ENCODE results near the gene CFAP43. TPM values are rescaled to one million over a fixed set of nuclear protein-coding genes. Genes with fewer than 3 reads are reported as not detected.

CFAP43 gene
- total and polyA plus RNA-seq, 2 experiments from 2014 or later = 0.24 to 0.44 TPM

DNA sequence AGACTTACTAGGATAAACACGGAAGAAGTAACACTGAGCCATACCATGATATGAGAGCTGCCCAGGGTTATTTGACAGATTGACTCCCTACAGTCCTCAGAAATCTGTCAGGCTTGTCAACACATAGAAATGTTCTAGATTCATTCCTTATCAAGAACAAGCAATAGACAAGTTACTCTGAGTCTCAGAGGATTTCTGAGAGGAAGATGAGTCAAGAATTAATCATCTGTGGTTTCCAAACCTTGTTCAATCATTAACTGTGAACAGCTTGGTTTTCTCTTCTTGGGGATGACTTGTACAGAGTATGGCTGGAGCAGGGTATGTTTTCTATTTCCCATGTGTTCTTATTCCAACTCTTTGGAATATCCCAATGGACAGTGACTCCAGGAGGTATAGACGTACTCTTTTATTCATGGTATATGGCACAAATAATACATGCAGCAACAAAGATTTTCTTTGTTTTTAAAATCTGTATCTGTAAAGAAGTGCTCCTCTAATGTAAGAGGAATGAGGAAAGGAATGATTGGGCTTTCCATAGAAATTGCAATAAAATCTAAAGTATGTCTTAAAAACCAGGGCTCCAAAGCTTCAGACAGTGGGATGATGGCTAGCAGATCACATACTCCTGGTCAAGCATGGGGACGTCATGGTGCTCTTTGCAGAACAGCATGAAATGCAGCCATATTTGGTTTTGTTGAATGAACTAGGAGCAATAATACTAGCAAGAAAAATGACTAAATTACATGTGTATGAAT is 122.1 kb downstream of the CFAP43 start:
- no peaks in the 10 kb centered on the region for H3K27me3 ChIP-seq (ENCODE audit: insufficient read depth)

More for the DNA sequence above, 122.1 kb downstream of the CFAP43 start:
- Histone ChIP-seq H3K4me3 (no peak overlapping the region), H4K20me1 (replicated peaks; ENCODE audit: insufficient read depth) (no peaks in the 10 kb centered on the region), H3F3A (replicated peaks; ENCODE audit: low read depth) (no peaks in the 10 kb centered on the region), H3K9me2 (ENCODE audit: insufficient read depth) (no peaks in the 10 kb centered on the region), H3K4me1 (ENCODE audit: insufficient read depth) (no peaks in the 10 kb centered on the region), H3K79me2 (replicated peaks; ENCODE audit: insufficient read depth) (no peaks in the 10 kb centered on the region), H2AFZ (no peak overlapping the region), H3K27ac (ENCODE audit: low read depth) (no peak overlapping the region), H3K4me2 (no peak overlapping the region), H3K36me3 (ENCODE audit: insufficient read depth) (no peaks in the 10 kb centered on the region)
- Mint-ChIP-seq H3K9me3 (no peaks in the 10 kb centered on the region), H3K4me1 (peaks cover 4% of the 10 kb centered on the region), H3K27ac (no peak overlapping the region), H3K4me3 (no peak overlapping the region), H3K36me3 (ENCODE audit: low read depth) (no peaks in the 10 kb centered on the region), H3K27me3 (ENCODE audit: insufficient read depth, low read depth, poor library complexity) (no peaks in the 10 kb centered on the region)
- no peak for TF ChIP-seq EZH2phosphoT487 (IDR thresholded peaks at IDR 0.05; ENCODE audit: unreplicated experiment)
- no peak for TF ChIP-seq JUNB (IDR thresholded peaks at IDR 0.05; ENCODE audit: unreplicated experiment)
- no peak for TF ChIP-seq ZNF114 (CRISPR knock-in tag; IDR thresholded peaks at IDR 0.05)
- TF ChIP-seq EZH2 (IDR thresholded peaks at IDR 0.05; ENCODE audit: low read depth, unreplicated experiment) = no peak
- TF ChIP-seq ZNF331 (CRISPR knock-in tag; IDR thresholded peaks at IDR 0.05; ENCODE audit: low read depth) = no peak
- TF ChIP-seq ETS1 (IDR thresholded peaks at IDR 0.05) = no peak
- TF ChIP-seq, protein P1, sequence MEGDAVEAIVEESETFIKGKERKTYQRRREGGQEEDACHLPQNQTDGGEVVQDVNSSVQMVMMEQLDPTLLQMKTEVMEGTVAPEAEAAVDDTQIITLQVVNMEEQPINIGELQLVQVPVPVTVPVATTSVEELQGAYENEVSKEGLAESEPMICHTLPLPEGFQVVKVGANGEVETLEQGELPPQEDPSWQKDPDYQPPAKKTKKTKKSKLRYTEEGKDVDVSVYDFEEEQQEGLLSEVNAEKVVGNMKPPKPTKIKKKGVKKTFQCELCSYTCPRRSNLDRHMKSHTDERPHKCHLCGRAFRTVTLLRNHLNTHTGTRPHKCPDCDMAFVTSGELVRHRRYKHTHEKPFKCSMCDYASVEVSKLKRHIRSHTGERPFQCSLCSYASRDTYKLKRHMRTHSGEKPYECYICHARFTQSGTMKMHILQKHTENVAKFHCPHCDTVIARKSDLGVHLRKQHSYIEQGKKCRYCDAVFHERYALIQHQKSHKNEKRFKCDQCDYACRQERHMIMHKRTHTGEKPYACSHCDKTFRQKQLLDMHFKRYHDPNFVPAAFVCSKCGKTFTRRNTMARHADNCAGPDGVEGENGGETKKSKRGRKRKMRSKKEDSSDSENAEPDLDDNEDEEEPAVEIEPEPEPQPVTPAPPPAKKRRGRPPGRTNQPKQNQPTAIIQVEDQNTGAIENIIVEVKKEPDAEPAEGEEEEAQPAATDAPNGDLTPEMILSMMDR (conservative IDR thresholded peaks at IDR 0.05; ENCODE audit: low read depth in 2 of 2) = no peak
- no peak for TF ChIP-seq POLR2AphosphoS5 (IDR thresholded peaks at IDR 0.05; ENCODE audit: low read depth)
- TF ChIP-seq, protein P2, sequence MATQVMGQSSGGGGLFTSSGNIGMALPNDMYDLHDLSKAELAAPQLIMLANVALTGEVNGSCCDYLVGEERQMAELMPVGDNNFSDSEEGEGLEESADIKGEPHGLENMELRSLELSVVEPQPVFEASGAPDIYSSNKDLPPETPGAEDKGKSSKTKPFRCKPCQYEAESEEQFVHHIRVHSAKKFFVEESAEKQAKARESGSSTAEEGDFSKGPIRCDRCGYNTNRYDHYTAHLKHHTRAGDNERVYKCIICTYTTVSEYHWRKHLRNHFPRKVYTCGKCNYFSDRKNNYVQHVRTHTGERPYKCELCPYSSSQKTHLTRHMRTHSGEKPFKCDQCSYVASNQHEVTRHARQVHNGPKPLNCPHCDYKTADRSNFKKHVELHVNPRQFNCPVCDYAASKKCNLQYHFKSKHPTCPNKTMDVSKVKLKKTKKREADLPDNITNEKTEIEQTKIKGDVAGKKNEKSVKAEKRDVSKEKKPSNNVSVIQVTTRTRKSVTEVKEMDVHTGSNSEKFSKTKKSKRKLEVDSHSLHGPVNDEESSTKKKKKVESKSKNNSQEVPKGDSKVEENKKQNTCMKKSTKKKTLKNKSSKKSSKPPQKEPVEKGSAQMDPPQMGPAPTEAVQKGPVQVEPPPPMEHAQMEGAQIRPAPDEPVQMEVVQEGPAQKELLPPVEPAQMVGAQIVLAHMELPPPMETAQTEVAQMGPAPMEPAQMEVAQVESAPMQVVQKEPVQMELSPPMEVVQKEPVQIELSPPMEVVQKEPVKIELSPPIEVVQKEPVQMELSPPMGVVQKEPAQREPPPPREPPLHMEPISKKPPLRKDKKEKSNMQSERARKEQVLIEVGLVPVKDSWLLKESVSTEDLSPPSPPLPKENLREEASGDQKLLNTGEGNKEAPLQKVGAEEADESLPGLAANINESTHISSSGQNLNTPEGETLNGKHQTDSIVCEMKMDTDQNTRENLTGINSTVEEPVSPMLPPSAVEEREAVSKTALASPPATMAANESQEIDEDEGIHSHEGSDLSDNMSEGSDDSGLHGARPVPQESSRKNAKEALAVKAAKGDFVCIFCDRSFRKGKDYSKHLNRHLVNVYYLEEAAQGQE (IDR thresholded peaks at IDR 0.05; ENCODE audit: unreplicated experiment) = no peak
- TF ChIP-seq STAT1 (IDR thresholded peaks at IDR 0.05; ENCODE audit: unreplicated experiment) = no peak
- TF ChIP-seq, protein P3, sequence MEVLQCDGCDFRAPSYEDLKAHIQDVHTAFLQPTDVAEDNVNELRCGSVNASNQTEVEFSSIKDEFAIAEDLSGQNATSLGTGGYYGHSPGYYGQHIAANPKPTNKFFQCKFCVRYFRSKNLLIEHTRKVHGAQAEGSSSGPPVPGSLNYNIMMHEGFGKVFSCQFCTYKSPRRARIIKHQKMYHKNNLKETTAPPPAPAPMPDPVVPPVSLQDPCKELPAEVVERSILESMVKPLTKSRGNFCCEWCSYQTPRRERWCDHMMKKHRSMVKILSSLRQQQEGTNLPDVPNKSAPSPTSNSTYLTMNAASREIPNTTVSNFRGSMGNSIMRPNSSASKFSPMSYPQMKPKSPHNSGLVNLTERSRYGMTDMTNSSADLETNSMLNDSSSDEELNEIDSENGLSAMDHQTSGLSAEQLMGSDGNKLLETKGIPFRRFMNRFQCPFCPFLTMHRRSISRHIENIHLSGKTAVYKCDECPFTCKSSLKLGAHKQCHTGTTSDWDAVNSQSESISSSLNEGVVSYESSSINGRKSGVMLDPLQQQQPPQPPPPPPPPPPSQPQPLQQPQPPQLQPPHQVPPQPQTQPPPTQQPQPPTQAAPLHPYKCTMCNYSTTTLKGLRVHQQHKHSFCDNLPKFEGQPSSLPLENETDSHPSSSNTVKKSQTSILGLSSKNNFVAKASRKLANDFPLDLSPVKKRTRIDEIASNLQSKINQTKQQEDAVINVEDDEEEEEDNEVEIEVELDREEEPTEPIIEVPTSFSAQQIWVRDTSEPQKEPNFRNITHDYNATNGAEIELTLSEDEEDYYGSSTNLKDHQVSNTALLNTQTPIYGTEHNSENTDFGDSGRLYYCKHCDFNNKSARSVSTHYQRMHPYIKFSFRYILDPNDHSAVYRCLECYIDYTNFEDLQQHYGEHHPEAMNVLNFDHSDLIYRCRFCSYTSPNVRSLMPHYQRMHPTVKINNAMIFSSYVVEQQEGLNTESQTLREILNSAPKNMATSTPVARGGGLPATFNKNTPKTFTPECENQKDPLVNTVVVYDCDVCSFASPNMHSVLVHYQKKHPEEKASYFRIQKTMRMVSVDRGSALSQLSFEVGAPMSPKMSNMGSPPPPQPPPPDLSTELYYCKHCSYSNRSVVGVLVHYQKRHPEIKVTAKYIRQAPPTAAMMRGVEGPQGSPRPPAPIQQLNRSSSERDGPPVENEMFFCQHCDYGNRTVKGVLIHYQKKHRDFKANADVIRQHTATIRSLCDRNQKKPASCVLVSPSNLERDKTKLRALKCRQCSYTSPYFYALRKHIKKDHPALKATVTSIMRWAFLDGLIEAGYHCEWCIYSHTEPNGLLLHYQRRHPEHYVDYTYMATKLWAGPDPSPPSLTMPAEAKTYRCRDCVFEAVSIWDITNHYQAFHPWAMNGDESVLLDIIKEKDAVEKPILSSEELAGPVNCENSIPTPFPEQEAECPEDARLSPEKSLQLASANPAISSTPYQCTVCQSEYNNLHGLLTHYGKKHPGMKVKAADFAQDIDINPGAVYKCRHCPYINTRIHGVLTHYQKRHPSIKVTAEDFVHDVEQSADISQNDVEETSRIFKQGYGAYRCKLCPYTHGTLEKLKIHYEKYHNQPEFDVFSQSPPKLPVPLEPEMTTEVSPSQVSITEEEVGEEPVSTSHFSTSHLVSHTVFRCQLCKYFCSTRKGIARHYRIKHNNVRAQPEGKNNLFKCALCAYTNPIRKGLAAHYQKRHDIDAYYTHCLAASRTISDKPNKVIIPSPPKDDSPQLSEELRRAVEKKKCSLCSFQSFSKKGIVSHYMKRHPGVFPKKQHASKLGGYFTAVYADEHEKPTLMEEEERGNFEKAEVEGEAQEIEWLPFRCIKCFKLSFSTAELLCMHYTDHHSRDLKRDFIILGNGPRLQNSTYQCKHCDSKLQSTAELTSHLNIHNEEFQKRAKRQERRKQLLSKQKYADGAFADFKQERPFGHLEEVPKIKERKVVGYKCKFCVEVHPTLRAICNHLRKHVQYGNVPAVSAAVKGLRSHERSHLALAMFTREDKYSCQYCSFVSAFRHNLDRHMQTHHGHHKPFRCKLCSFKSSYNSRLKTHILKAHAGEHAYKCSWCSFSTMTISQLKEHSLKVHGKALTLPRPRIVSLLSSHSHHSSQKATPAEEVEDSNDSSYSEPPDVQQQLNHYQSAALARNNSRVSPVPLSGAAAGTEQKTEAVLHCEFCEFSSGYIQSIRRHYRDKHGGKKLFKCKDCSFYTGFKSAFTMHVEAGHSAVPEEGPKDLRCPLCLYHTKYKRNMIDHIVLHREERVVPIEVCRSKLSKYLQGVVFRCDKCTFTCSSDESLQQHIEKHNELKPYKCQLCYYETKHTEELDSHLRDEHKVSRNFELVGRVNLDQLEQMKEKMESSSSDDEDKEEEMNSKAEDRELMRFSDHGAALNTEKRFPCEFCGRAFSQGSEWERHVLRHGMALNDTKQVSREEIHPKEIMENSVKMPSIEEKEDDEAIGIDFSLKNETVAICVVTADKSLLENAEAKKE (CRISPR knock-in tag; IDR thresholded peaks at IDR 0.05) = no peak
- no peak for TF ChIP-seq NANOG (IDR thresholded peaks at IDR 0.05; ENCODE audit: borderline replicate concordance)
- DNase-seq (ENCODE audit: low spot score) = no peak
- ATAC-seq = no peak

All from GM23338 (cell line).